HepG2 (cell line): ENCODE measurements around the gene C1QTNF12. TPM values are rescaled to one million over a fixed set of nuclear protein-coding genes. Genes with fewer than 3 reads are reported as not detected.

Experiments
- CAMTA2 ChIP-seq: sonication (generic); formaldehyde crosslinking; IDR thresholded peaks from 2 replicates; pipeline ENCODE4 v1.4.0; 2020; ENCODE audit warnings: mild to moderate bottlenecking, missing genetic modification reagents, borderline replicate concordance
- CTCF ChIP-seq: sonication (generic); formaldehyde crosslinking; IDR thresholded peaks from 2 replicates; pipeline ENCODE4 v1.5.0; 2020; ENCODE audit warnings: mild to moderate bottlenecking, missing genetic modification reagents, moderate library complexity
- NCOA1 ChIP-seq: sonication (generic); formaldehyde crosslinking; IDR thresholded peaks from 2 replicates; pipeline ENCODE4 v1.9.0; 2021; ENCODE audit warnings: missing genetic modification reagents
- NR2F6 ChIP-seq, 2 experiments: IDR thresholded peaks; 2 replicates each; pipeline ENCODE4 v1.6.1; 2016; ENCODE audit warnings: antibody characterized with exemption in 1 of 2, mild to moderate bottlenecking in 1 of 2
- RARA ChIP-seq: IDR thresholded peaks from 2 replicates; pipeline ENCODE4 v1.6.1; 2016; ENCODE audit warnings: missing genetic modification reagents, missing compliant biosample characterization
- ZFAT ChIP-seq: sonication (generic); formaldehyde crosslinking; conservative IDR thresholded peaks from 2 replicates; pipeline ENCODE4 v1.8.1; 2023; ENCODE audit warnings: missing genetic modification reagents, inconsistent platforms
- ZNF142 ChIP-seq: sonication (generic); formaldehyde crosslinking; IDR thresholded peaks from 2 replicates; pipeline ENCODE4 v1.4.0; 2020; ENCODE audit warnings: missing genetic modification reagents
- ZNF281 ChIP-seq: sonication (generic); formaldehyde crosslinking; IDR thresholded peaks from 2 replicates; pipeline ENCODE4 v1.4.0; 2020; ENCODE audit warnings: missing genetic modification reagents, borderline replicate concordance
- ZNF33A ChIP-seq: sonication (generic); formaldehyde crosslinking; IDR thresholded peaks from 2 replicates; pipeline ENCODE4 v1.5.1; 2020; ENCODE audit warnings: missing genetic modification reagents, mild to moderate bottlenecking, moderate library complexity, borderline replicate concordance
- ZNF564 ChIP-seq: sonication (generic); formaldehyde crosslinking; IDR thresholded peaks from 2 replicates; pipeline ENCODE4 v1.8.1; 2023; ENCODE audit warnings: mild to moderate bottlenecking, missing genetic modification reagents
- ZNF580 ChIP-seq: IDR thresholded peaks from 2 replicates; pipeline ENCODE4 v1.6.1; 2016; ENCODE audit warnings: low read depth, borderline replicate concordance
- polyA plus RNA-seq, 8 experiments: library from polyadenylated mRNA; depleted of rRNA in 3 of 8; stranded (reverse) in 7 of 8; unstranded in 1 of 8; fragments of >200 nt; fragmentation: Illumina TruSeq in 4 of 8; extraction: Trizol in 4 of 8; gene quantifications; 2 replicates each; pipeline versions ENCODE4 v1.2.1 to v1.2.3, GENCODE V29; 2011 to 2016; ENCODE audit warnings: low read depth in 4 of 8, missing spikeins in 1 of 8, mixed read lengths in 1 of 8; ENCODE audit not compliant: insufficient read depth in 1 of 8
- total RNA-seq, 5 experiments: library from RNA; depleted of rRNA; stranded (reverse); fragments of >200 nt; fragmentation: Illumina TruSeq; extraction: Trizol; gene quantifications; 2 replicates each; pipeline ENCODE4 v1.2.3, GENCODE V29; 2016; ENCODE audit warnings: low read depth in 1 of 5

Gene C1QTNF12
- total and polyA plus RNA-seq, 2 of the 13 experiments (the other 11 are each of a cell fraction or from before 2014, with no cell fraction given) = 0.18 to 0.64 TPM

GRCh38 chr1:1239614-1240347 is 6.7 kb downstream of the C1QTNF12 start (continued):
- TF ChIP-seq ZNF281 (CRISPR knock-in tag) (no peak), CAMTA2 (CRISPR knock-in tag) (no peak), ZNF33A (CRISPR knock-in tag) (no peak), CTCF (CRISPR knock-in tag) (peak; percentile 4), NCOA1 (CRISPR knock-in tag) (no peak), NR2F6 (IDR thresholded peaks at IDR 0.05) (peak; percentile 99), NR2F6 (CRISPR knock-in tag; IDR thresholded peaks at IDR 0.05) (peak; percentile 99), ZNF564 (CRISPR knock-in tag) (peak; percentile 81), ZFAT (no peak), ZNF142 (CRISPR knock-in tag) (no peak), RARA (CRISPR knock-in tag) (peak; percentile 96), ZNF580 (CRISPR knock-in tag) (no peak)
